HG02623 (cell line): ENCODE results near the gene PHF10.

Source experiments
- ATAC-seq: cut with Tn5 transposase; IDR thresholded peaks from one replicate; pipeline ENCODE4 v1.9.1; 2021; ENCODE audit warnings: moderate library complexity; ENCODE audit not compliant: unreplicated experiment

The PHF10 gene

GRCh38 chr6:169678342-169678741 lies 46.0 kb downstream of the PHF10 start:
- no peak for ATAC-seq

GRCh38 chr6:169677096-169677495 lies 47.2 kb downstream of the PHF10 start:
- no peak for ATAC-seq

- no peak for ATAC-seq
Observed at GRCh38 chr6:169675011-169675410, 49.3 kb downstream of the PHF10 start.

GRCh38 chr6:169671563-169671962 lies 52.7 kb downstream of the PHF10 start:
- no peak for ATAC-seq

- no peak for ATAC-seq
Observed at GRCh38 chr6:169669889-169670288, 54.4 kb downstream of the PHF10 start.

- no peak for ATAC-seq
Observed at GRCh38 chr6:169669147-169669546, 55.2 kb downstream of the PHF10 start.

GRCh38 chr6:169668203-169668847 lies 56.0 kb downstream of the PHF10 start:
- no peak for ATAC-seq

GRCh38 chr6:169667716-169668115 lies 56.6 kb downstream of the PHF10 start:
- ATAC-seq = no peak

- no peak for ATAC-seq
Observed at GRCh38 chr6:169666441-169666840, 57.9 kb downstream of the PHF10 start.

- ATAC-seq = no peak
Observed at GRCh38 chr6:169665289-169665688, 59.0 kb downstream of the PHF10 start.

- no peak for ATAC-seq
Observed at GRCh38 chr6:169664227-169664626, 60.1 kb downstream of the PHF10 start.

- no peak for ATAC-seq
Observed at GRCh38 chr6:169663468-169663867, 60.8 kb downstream of the PHF10 start.

- no peak for ATAC-seq
Observed at GRCh38 chr6:169661391-169661756, 62.9 kb downstream of the PHF10 start.

- no peak for ATAC-seq
Observed at GRCh38 chr6:169660751-169661390, 63.4 kb downstream of the PHF10 start.

GRCh38 chr6:169659820-169660610 lies 64.3 kb downstream of the PHF10 start:
- no peak for ATAC-seq

GRCh38 chr6:169657284-169657610 lies 67.1 kb downstream of the PHF10 start:
- ATAC-seq = no peak

- ATAC-seq = no peak
Observed at GRCh38 chr6:169656546-169657283, 67.6 kb downstream of the PHF10 start.

- ATAC-seq = peak; percentile 91
Observed at GRCh38 chr6:169654598-169655391, 69.5 kb downstream of the PHF10 start.
